ENCODE results near the gene AK4. TPM values are rescaled to one million over a fixed set of nuclear protein-coding genes. Genes with fewer than 3 reads are reported as not detected.

AK4 gene
- total and polyA plus RNA-seq, 8 donors = 0.68 to 5.8 (median 1.8) TPM

GRCh38 chr1:65278376-65279069 lies 130.5 kb downstream of the AK4 start:
- Histone ChIP-seq H3K27ac (no peak overlapping the region), H3K4me1 (no peaks in the 10 kb centered on the region), H3K9me3 (no peaks in the 10 kb centered on the region), H3K4me3 (no peak overlapping the region), H3K36me3 (no peaks in the 10 kb centered on the region), H3K27me3 (no peaks in the 10 kb centered on the region)
- WGBS, 2 donors = 41 to 73% methylated on average over 5 of the region's 5 CpGs
- ATAC-seq (no peak), FAIRE-seq (no peak), DNase-seq (no peak)
- no peak for TF ChIP-seq CTCF (IDR thresholded peaks at IDR 0.05)
- intact Hi-C loops (cut with DNase I) = no loop called here

GRCh38 chr1:65279070-65279779 lies 131.2 kb downstream of the AK4 start:
- no peaks in the 10 kb centered on the region for H3K27me3 ChIP-seq
- FAIRE-seq = no peak
- no peaks in the 10 kb centered on the region for H3K4me1 ChIP-seq
- H3K9me3 ChIP-seq = no peaks in the 10 kb centered on the region
- intact Hi-C loops (cut with DNase I) = no loop called here
- H3K27ac ChIP-seq = no peak overlapping the region
- H3K36me3 ChIP-seq = no peaks in the 10 kb centered on the region
- H3K4me3 ChIP-seq = no peak overlapping the region
- 67 to 75% methylated on average over 5 of the region's 5 CpGs for WGBS, 2 donors
- TF ChIP-seq CTCF (IDR thresholded peaks at IDR 0.05) = no peak
- no peak for ATAC-seq
- no peak for DNase-seq

Other genes with a start within 250 kb of the AK4 start
- gene JAK1, start 181.7 kb upstream of the AK4 start, total RNA-seq = 10 to 100 TPM; 44.3 to 89.8 (median 54.4) TPM
- gene JAK1, start 181.7 kb upstream of the AK4 start, polyA plus RNA-seq = 10 to 100 TPM; 15.5 to 26.5 TPM
- 1 to 10 TPM in 5 of 6 donors, under 1 TPM in 1; 0.88 to 2.8 (median 1.9) TPM for gene DNAJC6, start 161.3 kb downstream of the AK4 start, total RNA-seq
- gene DNAJC6, start 161.3 kb downstream of the AK4 start, polyA plus RNA-seq = 1 to 10 TPM in 1 of 2 donors, under 1 TPM in 1; 0.46 to 4.3 TPM

Data from pancreas (tissue), 10 donors.